Body of pancreas (tissue), 4 donors: ENCODE measurements around the gene KCNIP4.

Experiments used
- POLR2A ChIP-seq, 3 donors: fragments of 450-650 bp; IDR thresholded peaks; one replicate each; pipeline ENCODE4 v1.6.1; 2016; ENCODE audit warnings: antibody characterized with exemption in 3 of 3, mild to moderate bottlenecking in 2 of 3
- TF ChIP-seq, protein P1 (sequence below), 7 experiments: fragments of 450-650 bp in 4 of 7; fragments of 200-600 bp in 3 of 7; sonication (generic) in 3 of 7; IDR thresholded peaks; one replicate each; pipeline ENCODE4 v1.5.1; 2016 to 2019; ENCODE audit warnings: antibody characterized with exemption in 7 of 7

DNA sequence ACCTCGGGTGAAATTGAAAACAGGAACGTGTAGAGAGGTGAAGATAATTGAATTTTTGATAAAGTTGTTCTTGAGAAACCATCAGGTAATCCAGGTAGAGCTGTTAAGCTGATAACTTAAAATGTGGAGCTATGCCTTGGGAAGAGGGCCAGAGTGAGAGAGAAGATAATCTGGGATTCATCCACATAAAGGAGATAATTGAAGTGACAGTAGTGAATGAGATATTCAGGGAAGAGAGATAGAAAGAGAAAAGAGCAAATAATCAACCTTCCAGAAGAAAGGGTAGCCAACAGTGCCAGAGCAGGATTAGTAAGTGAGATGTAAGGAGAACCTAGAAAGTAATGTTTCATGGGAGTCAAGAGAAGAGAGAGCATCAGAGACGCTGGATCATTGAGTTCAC lies 950.7 kb downstream of the KCNIP4 start:
- TF ChIP-seq, protein P1, sequence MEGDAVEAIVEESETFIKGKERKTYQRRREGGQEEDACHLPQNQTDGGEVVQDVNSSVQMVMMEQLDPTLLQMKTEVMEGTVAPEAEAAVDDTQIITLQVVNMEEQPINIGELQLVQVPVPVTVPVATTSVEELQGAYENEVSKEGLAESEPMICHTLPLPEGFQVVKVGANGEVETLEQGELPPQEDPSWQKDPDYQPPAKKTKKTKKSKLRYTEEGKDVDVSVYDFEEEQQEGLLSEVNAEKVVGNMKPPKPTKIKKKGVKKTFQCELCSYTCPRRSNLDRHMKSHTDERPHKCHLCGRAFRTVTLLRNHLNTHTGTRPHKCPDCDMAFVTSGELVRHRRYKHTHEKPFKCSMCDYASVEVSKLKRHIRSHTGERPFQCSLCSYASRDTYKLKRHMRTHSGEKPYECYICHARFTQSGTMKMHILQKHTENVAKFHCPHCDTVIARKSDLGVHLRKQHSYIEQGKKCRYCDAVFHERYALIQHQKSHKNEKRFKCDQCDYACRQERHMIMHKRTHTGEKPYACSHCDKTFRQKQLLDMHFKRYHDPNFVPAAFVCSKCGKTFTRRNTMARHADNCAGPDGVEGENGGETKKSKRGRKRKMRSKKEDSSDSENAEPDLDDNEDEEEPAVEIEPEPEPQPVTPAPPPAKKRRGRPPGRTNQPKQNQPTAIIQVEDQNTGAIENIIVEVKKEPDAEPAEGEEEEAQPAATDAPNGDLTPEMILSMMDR (IDR thresholded peaks at IDR 0.05), result no peak
- TF ChIP-seq POLR2A (IDR thresholded peaks at IDR 0.05), result no peak
